Neural cell (in vitro differentiated cells): Measurements from ENCODE around the gene PLEKHM3. TPM values are rescaled to one million over a fixed set of nuclear protein-coding genes. Genes with fewer than 3 reads are reported as not detected.

ENCODE experiments used
- H2AFZ ChIP-seq: fragments of 200-600, 300-800 bp; sonication (generic), shearing (Covaris generic); 2 replicates; pipeline ENCODE4 v1.6.0; 2014; ENCODE audit warnings: low read depth, mild to moderate bottlenecking, antibody characterized with exemption, low read length, moderate library complexity
- H3F3A ChIP-seq: fragments of 200-600 bp; shearing (Covaris generic); 2 replicates; pipeline ENCODE4 v1.6.1; 2016; ENCODE audit warnings: mild to moderate bottlenecking, moderate library complexity, mixed read lengths, antibody characterized with exemption, low read length; ENCODE audit not compliant: insufficient read depth, poor library complexity, severe bottlenecking
- H3K27ac ChIP-seq: fragments of 200-600, 300-800 bp; sonication (generic), shearing (Covaris generic); 2 replicates; pipeline ENCODE4 v1.5.1; 2014; ENCODE audit warnings: mild to moderate bottlenecking, low read length, moderate library complexity
- H3K27me3 ChIP-seq: fragments of 300-800, 200-600 bp; sonication (generic), shearing (Covaris generic); 2 replicates; pipeline ENCODE4 v1.6.0; 2014; ENCODE audit warnings: mild to moderate bottlenecking, low read depth, low read length, moderate library complexity; ENCODE audit not compliant: insufficient read depth
- H3K36me3 ChIP-seq: fragments of 300-800, 200-600 bp; sonication (generic), shearing (Covaris generic); 2 replicates; pipeline ENCODE4 v1.5.1; 2014; ENCODE audit warnings: mild to moderate bottlenecking, antibody characterized with exemption, low read length, moderate library complexity; ENCODE audit not compliant: insufficient read depth
- H3K4me2 ChIP-seq: fragments of 300-800, 200-600 bp; sonication (generic), shearing (Covaris generic); 2 replicates; pipeline ENCODE4 v1.6.0; 2014; ENCODE audit warnings: mild to moderate bottlenecking, low read length
- H3K4me3 ChIP-seq: fragments of 300-800, 200-600 bp; sonication (generic), shearing (Covaris generic); 2 replicates; pipeline ENCODE4 v1.5.1; 2014; ENCODE audit warnings: mild to moderate bottlenecking, low read length, moderate library complexity
- H3K79me2 ChIP-seq: fragments of 200-600 bp; shearing (Covaris generic); replicated peaks from 2 replicates; pipeline ENCODE4 v1.6.0; 2014; ENCODE audit warnings: mild to moderate bottlenecking, low read length, moderate library complexity; ENCODE audit not compliant: insufficient read depth
- H3K9ac ChIP-seq: fragments of 300-800, 200-600 bp; sonication (generic), shearing (Covaris generic); 2 replicates; pipeline ENCODE4 v1.6.1; 2016; ENCODE audit warnings: mild to moderate bottlenecking, low read length, mixed read lengths
- H3K9me2 ChIP-seq: fragments of 200-600 bp; shearing (Covaris generic); 2 replicates; pipeline ENCODE4 v1.6.1; 2016; ENCODE audit warnings: mild to moderate bottlenecking, low read length, mixed read lengths; ENCODE audit not compliant: insufficient read depth
- H3K9me3 ChIP-seq: fragments of 200-600, 300-800 bp; sonication (generic), shearing (Covaris generic); 2 replicates; pipeline ENCODE4 v1.6.1; 2016; ENCODE audit warnings: mild to moderate bottlenecking, mixed run types, low read length, moderate library complexity, mixed read lengths
- H4K20me1 ChIP-seq: fragments of 200-600 bp; shearing (Covaris generic); 2 replicates; pipeline ENCODE4 v1.6.1; 2016; ENCODE audit warnings: mild to moderate bottlenecking, mixed run types; ENCODE audit not compliant: insufficient read depth
- EP300 ChIP-seq: fragments of 450-650 bp; conservative IDR thresholded peaks from 2 replicates; pipeline ENCODE4 v1.6.1; 2014; ENCODE audit warnings: antibody characterized with exemption, mild to moderate bottlenecking, moderate library complexity; ENCODE audit not compliant: poor library complexity, severe bottlenecking
- EZH2 ChIP-seq: fragments of 200-600, 300-800 bp; shearing (Covaris generic), sonication (generic); IDR thresholded peaks from 2 replicates; pipeline ENCODE4 v1.6.1; 2014; ENCODE audit warnings: antibody characterized with exemption, low read length, borderline replicate concordance, mild to moderate bottlenecking; ENCODE audit not compliant: insufficient read depth, poor library complexity, severe bottlenecking
- MXI1 ChIP-seq: fragments of 450-650 bp; conservative IDR thresholded peaks from 2 replicates; pipeline ENCODE4 v1.6.1; 2014; ENCODE audit warnings: antibody characterized with exemption, mild to moderate bottlenecking; ENCODE audit not compliant: poor library complexity, severe bottlenecking
- POLR2AphosphoS5 ChIP-seq: IDR thresholded peaks from 2 replicates; pipeline ENCODE4 v1.6.1; 2012
- RAD21 ChIP-seq: fragments of 450-650 bp; conservative IDR thresholded peaks from 2 replicates; pipeline ENCODE4 v1.6.1; 2014; ENCODE audit warnings: antibody characterized with exemption, mild to moderate bottlenecking, moderate library complexity
- SMC3 ChIP-seq: fragments of 450-650 bp; conservative IDR thresholded peaks from 2 replicates; pipeline ENCODE4 v1.6.1; 2014; ENCODE audit warnings: antibody characterized with exemption, mild to moderate bottlenecking, moderate library complexity; ENCODE audit not compliant: poor library complexity
- TAF1 ChIP-seq: IDR thresholded peaks from 2 replicates; pipeline ENCODE4 v1.6.1; 2012; ENCODE audit warnings: low read depth
- polyA plus RNA-seq: library from polyadenylated mRNA; depleted of rRNA; stranded (reverse); fragments of >200 nt; gene quantifications from 2 replicates; pipeline ENCODE4 v1.2.3, GENCODE V29; 2014
- TF ChIP-seq, protein P1 (sequence below): fragments of 450-650 bp; IDR thresholded peaks from 2 replicates; pipeline ENCODE4 v1.5.1; 2014; ENCODE audit warnings: antibody characterized with exemption, mild to moderate bottlenecking, moderate library complexity; ENCODE audit not compliant: poor library complexity, severe bottlenecking
- TF ChIP-seq, protein P2 (sequence below): IDR thresholded peaks from 2 replicates; pipeline ENCODE4 v1.6.1; 2012; ENCODE audit warnings: borderline replicate concordance

PLEKHM3 gene
- polyA plus RNA-seq, 1 donor from 2014 or later, result 13.4 TPM

DNA sequence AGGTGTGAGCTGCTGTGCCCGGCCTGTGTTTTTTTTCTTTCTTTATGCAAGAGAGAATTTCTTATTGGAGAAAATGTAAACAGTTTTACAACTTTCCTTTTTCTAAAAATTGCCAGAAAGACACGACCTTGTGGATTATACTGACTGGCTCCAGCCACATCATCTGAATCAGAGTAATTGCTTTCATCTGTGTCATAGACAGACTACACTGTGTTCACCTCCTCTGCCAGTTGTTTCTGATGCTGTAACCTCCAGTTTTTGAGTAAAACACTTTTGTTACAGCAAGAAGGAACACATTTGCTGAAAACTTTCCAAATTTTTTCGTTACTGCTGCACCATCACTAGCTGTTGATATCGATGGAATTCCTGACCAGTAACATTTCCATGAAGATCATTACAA, 43.9 kb upstream of the PLEKHM3 start:
- TF ChIP-seq EZH2, result no peak
- no peak for TF ChIP-seq EP300
- no peak for TF ChIP-seq RAD21
- no peak for TF ChIP-seq MXI1
- no peak for TF ChIP-seq TAF1
- TF ChIP-seq, protein P1, sequence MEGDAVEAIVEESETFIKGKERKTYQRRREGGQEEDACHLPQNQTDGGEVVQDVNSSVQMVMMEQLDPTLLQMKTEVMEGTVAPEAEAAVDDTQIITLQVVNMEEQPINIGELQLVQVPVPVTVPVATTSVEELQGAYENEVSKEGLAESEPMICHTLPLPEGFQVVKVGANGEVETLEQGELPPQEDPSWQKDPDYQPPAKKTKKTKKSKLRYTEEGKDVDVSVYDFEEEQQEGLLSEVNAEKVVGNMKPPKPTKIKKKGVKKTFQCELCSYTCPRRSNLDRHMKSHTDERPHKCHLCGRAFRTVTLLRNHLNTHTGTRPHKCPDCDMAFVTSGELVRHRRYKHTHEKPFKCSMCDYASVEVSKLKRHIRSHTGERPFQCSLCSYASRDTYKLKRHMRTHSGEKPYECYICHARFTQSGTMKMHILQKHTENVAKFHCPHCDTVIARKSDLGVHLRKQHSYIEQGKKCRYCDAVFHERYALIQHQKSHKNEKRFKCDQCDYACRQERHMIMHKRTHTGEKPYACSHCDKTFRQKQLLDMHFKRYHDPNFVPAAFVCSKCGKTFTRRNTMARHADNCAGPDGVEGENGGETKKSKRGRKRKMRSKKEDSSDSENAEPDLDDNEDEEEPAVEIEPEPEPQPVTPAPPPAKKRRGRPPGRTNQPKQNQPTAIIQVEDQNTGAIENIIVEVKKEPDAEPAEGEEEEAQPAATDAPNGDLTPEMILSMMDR, result no peak
- TF ChIP-seq, protein P2, sequence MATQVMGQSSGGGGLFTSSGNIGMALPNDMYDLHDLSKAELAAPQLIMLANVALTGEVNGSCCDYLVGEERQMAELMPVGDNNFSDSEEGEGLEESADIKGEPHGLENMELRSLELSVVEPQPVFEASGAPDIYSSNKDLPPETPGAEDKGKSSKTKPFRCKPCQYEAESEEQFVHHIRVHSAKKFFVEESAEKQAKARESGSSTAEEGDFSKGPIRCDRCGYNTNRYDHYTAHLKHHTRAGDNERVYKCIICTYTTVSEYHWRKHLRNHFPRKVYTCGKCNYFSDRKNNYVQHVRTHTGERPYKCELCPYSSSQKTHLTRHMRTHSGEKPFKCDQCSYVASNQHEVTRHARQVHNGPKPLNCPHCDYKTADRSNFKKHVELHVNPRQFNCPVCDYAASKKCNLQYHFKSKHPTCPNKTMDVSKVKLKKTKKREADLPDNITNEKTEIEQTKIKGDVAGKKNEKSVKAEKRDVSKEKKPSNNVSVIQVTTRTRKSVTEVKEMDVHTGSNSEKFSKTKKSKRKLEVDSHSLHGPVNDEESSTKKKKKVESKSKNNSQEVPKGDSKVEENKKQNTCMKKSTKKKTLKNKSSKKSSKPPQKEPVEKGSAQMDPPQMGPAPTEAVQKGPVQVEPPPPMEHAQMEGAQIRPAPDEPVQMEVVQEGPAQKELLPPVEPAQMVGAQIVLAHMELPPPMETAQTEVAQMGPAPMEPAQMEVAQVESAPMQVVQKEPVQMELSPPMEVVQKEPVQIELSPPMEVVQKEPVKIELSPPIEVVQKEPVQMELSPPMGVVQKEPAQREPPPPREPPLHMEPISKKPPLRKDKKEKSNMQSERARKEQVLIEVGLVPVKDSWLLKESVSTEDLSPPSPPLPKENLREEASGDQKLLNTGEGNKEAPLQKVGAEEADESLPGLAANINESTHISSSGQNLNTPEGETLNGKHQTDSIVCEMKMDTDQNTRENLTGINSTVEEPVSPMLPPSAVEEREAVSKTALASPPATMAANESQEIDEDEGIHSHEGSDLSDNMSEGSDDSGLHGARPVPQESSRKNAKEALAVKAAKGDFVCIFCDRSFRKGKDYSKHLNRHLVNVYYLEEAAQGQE, result no peak
- no peak for TF ChIP-seq POLR2AphosphoS5
- TF ChIP-seq SMC3, result no peak
- Histone ChIP-seq H4K20me1 (no peaks in the 10 kb centered on the region), H3K27ac (no peak overlapping the region), H3K79me2 (no peaks in the 10 kb centered on the region), H3K4me3 (no peak overlapping the region), H3K36me3 (no peaks in the 10 kb centered on the region), H3K9me2 (no peaks in the 10 kb centered on the region), H3K9ac (no peak overlapping the region), H3K27me3 (no peaks in the 10 kb centered on the region), H3F3A (no peaks in the 10 kb centered on the region), H2AFZ (no peak overlapping the region), H3K4me2 (no peak overlapping the region), H3K9me3 (no peaks in the 10 kb centered on the region)

DNA sequence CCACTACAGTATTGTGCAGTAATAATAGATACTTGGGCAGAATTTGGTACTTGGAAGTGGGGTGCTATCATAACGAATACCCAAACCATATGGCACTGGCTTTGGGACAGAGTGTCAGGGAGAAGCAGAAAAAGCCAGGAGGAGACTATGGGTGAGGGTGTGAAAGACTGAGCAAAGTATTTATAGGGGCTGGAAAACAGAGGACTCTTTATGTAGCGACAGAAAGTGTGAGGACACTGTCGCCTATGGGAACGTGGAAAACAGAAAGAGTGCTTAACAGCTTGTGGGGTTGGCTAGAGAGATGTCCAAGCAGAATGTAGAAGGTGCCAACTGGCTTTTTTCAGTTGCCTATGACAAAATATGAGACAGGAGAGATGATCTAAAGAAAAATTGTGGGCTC, 40.7 kb upstream of the PLEKHM3 start:
- Histone ChIP-seq H3K9ac (no peak overlapping the region), H4K20me1 (no peaks in the 10 kb centered on the region), H3F3A (no peaks in the 10 kb centered on the region), H3K9me2 (no peaks in the 10 kb centered on the region), H3K79me2 (no peaks in the 10 kb centered on the region), H3K36me3 (no peaks in the 10 kb centered on the region), H3K4me2 (no peak overlapping the region), H3K27me3 (no peaks in the 10 kb centered on the region), H3K27ac (no peak overlapping the region), H3K4me3 (no peak overlapping the region), H2AFZ (no peak overlapping the region), H3K9me3 (no peaks in the 10 kb centered on the region)
- TF ChIP-seq EP300 (no peak), TAF1 (no peak), MXI1 (no peak), EZH2 (no peak), POLR2AphosphoS5 (no peak), RAD21 (no peak), SMC3 (no peak)
- TF ChIP-seq, protein P1, result no peak
- TF ChIP-seq, protein P2, result no peak
